GM12891 (cell line): Measurements from ENCODE around the gene RPL18.

ENCODE experiments used
- PAX5 ChIP-seq: IDR thresholded peaks from 2 replicates; pipeline ENCODE4 v1.6.1; 2011; ENCODE audit warnings: low read length, moderate library complexity, mild to moderate bottlenecking; ENCODE audit not compliant: insufficient read depth, severe bottlenecking
- POLR2A ChIP-seq: IDR thresholded peaks from 2 replicates; pipeline ENCODE4 v1.6.1; 2011; ENCODE audit warnings: low read depth, low read length, control low read depth
- POLR2AphosphoS5 ChIP-seq: IDR thresholded peaks from 2 replicates; pipeline ENCODE4 v1.6.1; 2011; ENCODE audit warnings: low read depth, low read length, control low read depth

DNA sequence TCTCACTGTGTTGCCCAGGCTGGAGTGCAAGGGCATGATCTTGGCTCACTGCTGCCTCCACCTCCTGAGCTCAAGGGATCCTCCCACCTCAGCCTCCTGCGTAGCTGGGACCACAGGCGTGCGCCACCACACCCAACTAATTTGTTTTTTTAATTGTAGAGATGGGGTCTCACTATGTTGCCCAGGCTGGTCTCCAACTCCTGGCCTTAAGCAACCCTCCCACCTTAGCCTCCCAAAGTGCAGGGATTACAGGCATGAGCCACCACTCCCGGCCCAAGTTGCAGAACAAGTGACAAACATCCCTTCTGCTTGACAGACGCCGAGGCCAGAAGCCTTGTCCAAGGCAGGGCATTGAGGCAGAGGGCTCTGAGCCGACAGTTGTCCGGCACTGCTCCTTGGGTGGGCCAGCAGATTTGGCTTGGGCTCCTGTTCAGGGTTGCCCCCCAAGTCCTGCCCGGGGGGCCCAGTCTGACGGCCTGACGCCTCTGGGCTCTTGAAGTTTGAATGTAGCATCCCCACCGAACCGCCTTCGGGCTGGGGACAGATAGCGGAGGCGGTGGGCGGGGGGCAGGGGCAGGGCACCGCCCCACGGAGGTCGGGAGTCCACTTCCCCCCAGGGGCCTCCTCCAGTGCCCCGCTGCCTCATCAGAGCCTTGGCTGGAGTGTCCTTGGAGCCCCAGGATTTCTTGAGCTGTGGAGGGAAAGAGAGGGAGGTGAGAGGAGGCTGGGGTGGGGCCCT lies 18.1 kb downstream of the RPL18 start:
- TF ChIP-seq POLR2A, result no peak
- TF ChIP-seq POLR2AphosphoS5, result no peak
- no peak for TF ChIP-seq PAX5
